HUES64 (cell line): Measurements from ENCODE around the gene IL17RC.
A peak's percentile ranks its signal among the peaks of the same experiment; 100 is the strongest.
"Not testable (repeated sequence)": the region's sequence is repeated elsewhere in the genome, so short reads cannot be mapped to it uniquely, and the experiment has no call there.

Experiments used
- H3K27ac ChIP-seq: 2 replicates; pipeline ENCODE4 v1.7.0; 2013; ENCODE audit warnings: low read depth, low read length, inconsistent platforms
- H3K27me3 ChIP-seq: 2 replicates; pipeline ENCODE4 v1.6.1; 2013; ENCODE audit warnings: mild to moderate bottlenecking, low read length; ENCODE audit not compliant: insufficient read depth
- H3K36me3 ChIP-seq: 2 replicates; pipeline ENCODE4 v1.6.1; 2013; ENCODE audit warnings: mild to moderate bottlenecking, low read length; ENCODE audit not compliant: insufficient read depth
- H3K4me1 ChIP-seq: 2 replicates; pipeline ENCODE4 v1.6.1; 2013; ENCODE audit warnings: mild to moderate bottlenecking, low read length, moderate library complexity; ENCODE audit not compliant: insufficient read depth
- H3K4me3 ChIP-seq: 2 replicates; pipeline ENCODE4 v1.5.1; 2013; ENCODE audit warnings: mild to moderate bottlenecking, low read length, moderate library complexity
- H3K9ac ChIP-seq: 2 replicates; pipeline ENCODE4 v1.6.1; 2013; ENCODE audit warnings: mild to moderate bottlenecking, low read depth, low read length
- H3K9me3 ChIP-seq: 2 replicates; pipeline ENCODE4 v1.6.1; 2013; ENCODE audit warnings: low read depth, low read length; ENCODE audit not compliant: insufficient read depth
- WGBS: fragments of 150-250, 120-280 bp; methylation state at CpG from one replicate; pipeline ENCODE4 v1.1.7; 2013; ENCODE audit warnings: missing lambda C conversion rate; 5-methylcytosine and 5-hydroxymethylcytosine counted together

IL17RC gene

GRCh38 chr3:9938966-9939365, 22.1 kb downstream of the IL17RC start:
- no peak overlapping the region for H3K9ac ChIP-seq
- no peak overlapping the region for H3K27ac ChIP-seq
- no peaks in the 10 kb centered on the region for H3K9me3 ChIP-seq
- WGBS = 100% methylated on average over 1 of the region's 2 CpGs
- no peak overlapping the region for H3K4me3 ChIP-seq
- H3K27me3 ChIP-seq = no peaks in the 10 kb centered on the region
- H3K36me3 ChIP-seq = peaks cover 8% of the 10 kb centered on the region; the same call in 1 of the 2 replicates
- no peaks in the 10 kb centered on the region for H3K4me1 ChIP-seq

GRCh38 chr3:9939906-9940305, 23.0 kb downstream of the IL17RC start:
- not testable (repeated sequence) for H3K4me1 ChIP-seq, H3K36me3 ChIP-seq, H3K9me3 ChIP-seq, H3K27me3 ChIP-seq, H3K27ac ChIP-seq, H3K4me3 ChIP-seq, H3K9ac ChIP-seq
- WGBS = 92% methylated on average over 27 of the region's 32 CpGs

GRCh38 chr3:9940746-9941145, 23.8 kb downstream of the IL17RC start:
- Histone ChIP-seq H3K4me3 (no peak overlapping the region), H3K36me3 (peaks cover 8% of the 10 kb centered on the region; the same call in 1 of the 2 replicates), H3K4me1 (no peaks in the 10 kb centered on the region), H3K9me3 (no peaks in the 10 kb centered on the region), H3K27me3 (no peaks in the 10 kb centered on the region), H3K9ac (no peak overlapping the region), H3K27ac (no peak overlapping the region)
- 97% methylated on average over 10 of the region's 10 CpGs for WGBS

DNA sequence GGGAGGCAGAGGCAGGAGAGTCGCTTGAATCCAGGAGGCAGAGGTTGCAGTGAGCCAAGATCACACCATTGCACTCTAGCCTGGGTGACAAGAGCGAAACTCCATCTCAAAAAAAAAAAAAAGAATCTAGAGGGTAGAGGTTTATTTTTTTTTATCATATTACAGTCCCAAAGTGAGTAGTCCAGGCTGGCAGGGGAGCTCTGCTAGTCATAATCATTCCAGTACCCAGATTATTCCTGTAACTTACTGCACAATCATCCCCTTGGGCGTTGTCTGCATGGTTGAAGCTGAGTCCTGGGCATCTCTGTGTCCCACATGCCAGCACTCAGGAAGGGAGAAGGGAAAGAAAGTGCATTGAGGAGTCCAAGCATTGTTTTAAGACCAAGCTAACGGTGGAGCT, 25.3 kb downstream of the IL17RC start:
- Histone ChIP-seq H3K27ac (no peak overlapping the region), H3K4me1 (no peaks in the 10 kb centered on the region), H3K9ac (no peak overlapping the region), H3K36me3 (peaks cover 4% of the 10 kb centered on the region; the same call in 1 of the 2 replicates), H3K9me3 (no peaks in the 10 kb centered on the region), H3K27me3 (no peaks in the 10 kb centered on the region), H3K4me3 (no peak overlapping the region)
- WGBS = 92% methylated on average over 3 of the region's 4 CpGs

- H3K27me3 ChIP-seq = no peaks in the 10 kb centered on the region
- H3K36me3 ChIP-seq = peaks cover 5% of the 10 kb centered on the region; the same call in 1 of the 2 replicates
- no peak overlapping the region for H3K27ac ChIP-seq
- 90% methylated on average over 11 of the region's 11 CpGs for WGBS
- H3K9ac ChIP-seq = no peak overlapping the region
- no peaks in the 10 kb centered on the region for H3K9me3 ChIP-seq
- H3K4me3 ChIP-seq = no peak overlapping the region
- no peaks in the 10 kb centered on the region for H3K4me1 ChIP-seq
Observed at GRCh38 chr3:9942934-9943690, 26.2 kb downstream of the IL17RC start.

DNA sequence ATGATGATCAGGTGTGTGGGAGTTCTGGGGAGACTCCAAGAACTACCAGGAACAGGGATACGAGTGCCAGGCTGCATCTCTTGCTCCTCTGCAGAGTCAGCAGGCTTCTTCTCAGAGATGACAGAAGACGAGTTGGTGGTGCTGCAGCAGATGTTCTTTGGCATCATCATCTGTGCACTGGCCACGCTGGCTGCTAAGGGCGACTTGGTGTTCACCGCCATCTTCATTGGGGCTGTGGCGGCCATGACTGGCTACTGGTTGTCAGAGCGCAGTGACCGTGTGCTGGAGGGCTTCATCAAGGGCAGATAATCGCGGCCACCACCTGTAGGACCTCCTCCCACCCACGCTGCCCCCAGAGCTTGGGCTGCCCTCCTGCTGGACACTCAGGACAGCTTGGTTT, 27.4 kb downstream of the IL17RC start:
- no peak overlapping the region for H3K9ac ChIP-seq
- no peaks in the 10 kb centered on the region for H3K4me1 ChIP-seq
- WGBS = 94% methylated on average over 11 of the region's 11 CpGs
- H3K36me3 ChIP-seq = peaks cover 16% of the 10 kb centered on the region; the same call in 1 of the 2 replicates
- no peaks in the 10 kb centered on the region for H3K27me3 ChIP-seq
- no peak overlapping the region for H3K27ac ChIP-seq
- H3K9me3 ChIP-seq = no peaks in the 10 kb centered on the region
- H3K4me3 ChIP-seq = no peak overlapping the region

GRCh38 chr3:9945358-9945757, 28.5 kb downstream of the IL17RC start:
- Histone ChIP-seq H3K4me1 (no peaks in the 10 kb centered on the region), H3K9ac (no peak overlapping the region), H3K4me3 (peak overlapping the region; percentile 66; the same call in 1 of the 2 replicates), H3K27me3 (no peaks in the 10 kb centered on the region), H3K36me3 (peaks cover 21% of the 10 kb centered on the region), H3K9me3 (no peaks in the 10 kb centered on the region), H3K27ac (no peak overlapping the region)
- 93% methylated on average over 10 of the region's 10 CpGs for WGBS

GRCh38 chr3:9946112-9947024, 29.5 kb downstream of the IL17RC start:
- peak overlapping the region; percentile 66 for H3K4me3 ChIP-seq
- 5% methylated on average over 90 of the region's 90 CpGs for WGBS
- no peaks in the 10 kb centered on the region for H3K27me3 ChIP-seq
- H3K36me3 ChIP-seq = peaks cover 17% of the 10 kb centered on the region; the same call in 1 of the 2 replicates
- no peaks in the 10 kb centered on the region for H3K4me1 ChIP-seq
- H3K27ac ChIP-seq = 0 out of 2 replicates have a peak overlapping the region, but pooled peaks have one; percentile 13
- no peaks in the 10 kb centered on the region for H3K9me3 ChIP-seq
- peak overlapping the region; percentile 67 for H3K9ac ChIP-seq

- Histone ChIP-seq H3K4me3 (peak overlapping the region; percentile 66), H3K27me3 (no peaks in the 10 kb centered on the region), H3K27ac (0 out of 2 replicates have a peak overlapping the region, but pooled peaks have one; percentile 13), H3K4me1 (no peaks in the 10 kb centered on the region), H3K9me3 (no peaks in the 10 kb centered on the region), H3K36me3 (peaks cover 17% of the 10 kb centered on the region; the same call in 1 of the 2 replicates), H3K9ac (peak overlapping the region; percentile 67)
- 62% methylated on average over 83 of the region's 86 CpGs for WGBS
Observed at GRCh38 chr3:9947025-9947995, 30.4 kb downstream of the IL17RC start.

DNA sequence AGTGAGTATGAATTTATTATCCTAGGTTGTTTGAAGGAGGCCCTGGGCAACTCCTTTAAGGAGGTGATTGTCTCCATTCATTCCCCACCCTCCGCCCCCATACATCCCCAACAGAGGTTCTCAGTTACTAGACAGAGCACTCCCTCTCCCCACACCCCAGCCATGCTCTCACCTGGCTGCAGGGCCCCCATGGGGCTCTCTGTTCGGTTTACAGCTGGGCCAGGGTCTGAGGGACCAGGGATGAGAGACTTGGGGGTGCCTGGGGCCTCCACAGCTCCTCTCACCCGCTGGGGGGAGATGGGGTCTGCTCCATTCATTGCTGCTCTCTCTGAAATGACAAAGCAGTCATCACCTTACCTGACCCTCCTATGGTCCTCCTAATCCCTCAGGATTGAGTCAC, 31.7 kb downstream of the IL17RC start:
- Histone ChIP-seq H3K27ac (no peak overlapping the region), H3K4me1 (no peaks in the 10 kb centered on the region), H3K36me3 (peaks cover 17% of the 10 kb centered on the region; the same call in 1 of the 2 replicates), H3K9ac (no peak overlapping the region), H3K9me3 (no peaks in the 10 kb centered on the region), H3K4me3 (no peak overlapping the region), H3K27me3 (no peaks in the 10 kb centered on the region)
- WGBS = 93% methylated on average over 3 of the region's 3 CpGs
